PC-3 (cell line): ENCODE data around the gene PLA2G2A. TPM values are rescaled to one million over a fixed set of nuclear protein-coding genes. Genes with fewer than 3 reads are reported as not detected.

Source experiments
- ATAC-seq: fragments of 200-7000 bp; cut with Tn5 transposase; 2 replicates; pipeline ENCODE4 v1.9.1; 2020; ENCODE audit warnings: mild to moderate bottlenecking, moderate library complexity
- BruUV-seq: library from RNA; stranded (reverse); fragments of 400-500 nt; replicated peaks from 2 replicates; lab custom pipeline; 2021; lab: Mats Ljungman, UMichigan
- CTCF ChIA-PET: fragments of 300-600 bp; sonication (Branson Sonifier 250); formaldehyde crosslinking; loops from one replicate; lab custom pipeline; 2022; ENCODE audit warnings: antibody characterized with exemption; lab: Charles Lee
- POLR2A ChIA-PET: fragments of 300-600 bp; sonication (Branson Sonifier 250); formaldehyde crosslinking; loops from one replicate; lab custom pipeline; 2022; ENCODE audit warnings: antibody characterized with exemption; ENCODE audit not compliant: unreplicated experiment; lab: Charles Lee
- DNase-seq: peaks from one replicate; pipeline ENCODE4 v3.0.0-alpha.2; 2015
- H2AFZ ChIP-seq: fragments of 300-600 bp; sonication (generic); 2 replicates; pipeline ENCODE4 v1.6.0; 2016; ENCODE audit warnings: antibody characterized with exemption, low read length
- H3F3A ChIP-seq: fragments of 300-600 bp; sonication (generic); one replicate; pipeline ENCODE4 v1.6.0; 2017; ENCODE audit warnings: antibody characterized with exemption, low read length, control low read depth, mild to moderate bottlenecking; ENCODE audit not compliant: unreplicated experiment
- H3K27ac ChIP-seq: fragments of 300-600 bp; sonication (generic); 2 replicates; pipeline ENCODE4 v1.5.1; 2016; ENCODE audit warnings: mild to moderate bottlenecking, low read length
- H3K27me3 ChIP-seq: fragments of 300-600 bp; sonication (generic); 2 replicates; pipeline ENCODE4 v1.6.1; 2016; ENCODE audit warnings: low read length, mixed read lengths
- H3K36me3 ChIP-seq: fragments of 300-600 bp; sonication (generic); 2 replicates; pipeline ENCODE4 v1.6.1; 2016; ENCODE audit warnings: low read depth, mixed run types, low read length, mixed read lengths
- H3K4me1 ChIP-seq: fragments of 300-600 bp; sonication (generic); 2 replicates; pipeline ENCODE4 v1.5.1; 2016; ENCODE audit warnings: low read length; ENCODE audit not compliant: insufficient read depth
- H3K4me2 ChIP-seq: fragments of 300-600 bp; sonication (generic); 2 replicates; pipeline ENCODE4 v1.6.0; 2016; ENCODE audit warnings: low read length
- H3K4me3 ChIP-seq: fragments of 300-600 bp; sonication (generic); 2 replicates; pipeline ENCODE4 v1.5.1; 2016; ENCODE audit warnings: mild to moderate bottlenecking, low read length, mixed read lengths
- H3K79me2 ChIP-seq: fragments of 300-600 bp; sonication (generic); 2 replicates; pipeline ENCODE4 v1.6.1; 2017; ENCODE audit warnings: low read length, mixed read lengths
- H3K9ac ChIP-seq: fragments of 300-600 bp; sonication (generic); 2 replicates; pipeline ENCODE4 v1.6.0; 2016; ENCODE audit warnings: mild to moderate bottlenecking, low read length
- H3K9me2 ChIP-seq: fragments of 300-600 bp; sonication (generic); replicated peaks from 2 replicates; pipeline ENCODE4 v1.6.1; 2016; ENCODE audit warnings: mixed run types, low read length, mixed read lengths
- H3K9me3 ChIP-seq: fragments of 300-600 bp; sonication (generic); 2 replicates; pipeline ENCODE4 v1.6.1; 2016; ENCODE audit warnings: low read length, mixed read lengths
- H4K20me1 ChIP-seq: fragments of 300-600 bp; sonication (generic); 2 replicates; pipeline ENCODE4 v1.6.1; 2016; ENCODE audit warnings: low read length, mixed read lengths
- EZH2 ChIP-seq: fragments of 300-600 bp; sonication (generic); IDR thresholded peaks from one replicate; pipeline ENCODE4 v1.6.1; 2017; ENCODE audit warnings: antibody characterized with exemption, mild to moderate bottlenecking, low read length; ENCODE audit not compliant: unreplicated experiment
- EZH2phosphoT487 ChIP-seq: fragments of 300-600 bp; sonication (generic); IDR thresholded peaks from 2 replicates; pipeline ENCODE4 v1.6.1; 2018; ENCODE audit warnings: mild to moderate bottlenecking, antibody characterized with exemption, low read length, borderline replicate concordance
- intact Hi-C: fragments of 100-400 bp; cut with micrococcal nuclease; formaldehyde crosslinking; loops from 2 replicates; pipeline ENCODE4 v1.9.0; 2023
- total RNA-seq: library from RNA; depleted of rRNA; stranded (reverse); fragments of >200 nt; gene quantifications from 2 replicates; pipeline ENCODE4 v1.2.3, GENCODE V29; 2014; rRNA removed
- TF ChIP-seq, protein P1 (sequence below): fragments of 300-600 bp; sonication (generic); conservative IDR thresholded peaks from 2 replicates; pipeline ENCODE4 v1.5.1; 2017; ENCODE audit warnings: antibody characterized with exemption, low read depth, mild to moderate bottlenecking, low read length

Gene PLA2G2A
- total RNA-seq, 1 experiment from 2014 or later = not detected

DNA sequence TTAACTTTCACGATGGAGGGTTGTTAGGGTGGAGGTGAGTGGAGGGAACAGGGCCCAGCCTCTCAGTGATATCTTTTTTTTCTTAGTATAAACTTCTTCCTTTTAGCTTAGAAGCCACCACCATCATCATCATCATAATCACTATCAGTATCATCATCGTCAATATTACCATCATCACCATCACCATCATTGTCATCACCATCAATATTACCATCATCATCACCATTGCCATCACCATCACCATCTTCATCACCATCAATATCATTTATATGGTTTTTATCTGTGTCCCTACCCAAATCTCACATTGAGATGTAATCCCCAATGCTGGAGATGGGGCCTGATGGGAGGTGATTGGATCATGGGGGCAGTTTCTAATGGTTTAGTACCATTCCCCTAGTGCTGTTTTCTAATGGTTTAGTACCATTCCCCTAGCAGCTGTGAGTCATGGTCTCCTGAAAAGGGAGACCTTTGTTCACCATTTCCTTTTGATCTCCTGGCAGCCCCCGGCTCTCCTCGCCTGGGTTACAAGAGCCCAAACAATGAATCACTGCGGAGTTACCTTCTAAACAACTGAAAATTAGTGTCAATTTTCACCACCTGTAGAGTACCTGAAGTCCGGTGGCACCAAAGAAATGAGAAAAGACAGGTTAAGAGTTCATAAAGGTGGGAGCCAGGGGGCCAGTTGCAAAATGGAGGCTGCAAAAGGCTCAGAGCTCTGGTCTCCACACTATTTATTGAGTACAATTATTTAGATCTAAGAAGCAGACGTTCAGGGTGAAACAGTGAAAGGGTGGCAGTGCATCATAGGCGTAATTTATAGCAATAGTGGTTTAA is 52.9 kb downstream of the PLA2G2A start:
- H3K4me3 ChIP-seq = peak overlapping the region; percentile 31; the same call in 1 of the 2 replicates
- H3K79me2 ChIP-seq = no peaks in the 10 kb centered on the region
- H3K4me1 ChIP-seq = peaks cover 29% of the 10 kb centered on the region
- no peaks in the 10 kb centered on the region for H4K20me1 ChIP-seq
- no peaks in the 10 kb centered on the region for H3K9me2 ChIP-seq
- no TSS peak for BruUV-seq
- peak overlapping the region; percentile 95 for H3K27ac ChIP-seq
- no peaks in the 10 kb centered on the region for H3K36me3 ChIP-seq
- ChIA-PET POLR2A (no interaction called here), CTCF (interaction anchor here (0.7 kb wide), 1 partner anchor 9 kb away, joined by 3 read pairs; no protein-coding TSS in a partner anchor)
- H3F3A ChIP-seq = no peaks in the 10 kb centered on the region
- ATAC-seq (peak; percentile 38), DNase-seq (peak; percentile 90)
- intact Hi-C loops = no loop called here
- TF ChIP-seq, protein P1, sequence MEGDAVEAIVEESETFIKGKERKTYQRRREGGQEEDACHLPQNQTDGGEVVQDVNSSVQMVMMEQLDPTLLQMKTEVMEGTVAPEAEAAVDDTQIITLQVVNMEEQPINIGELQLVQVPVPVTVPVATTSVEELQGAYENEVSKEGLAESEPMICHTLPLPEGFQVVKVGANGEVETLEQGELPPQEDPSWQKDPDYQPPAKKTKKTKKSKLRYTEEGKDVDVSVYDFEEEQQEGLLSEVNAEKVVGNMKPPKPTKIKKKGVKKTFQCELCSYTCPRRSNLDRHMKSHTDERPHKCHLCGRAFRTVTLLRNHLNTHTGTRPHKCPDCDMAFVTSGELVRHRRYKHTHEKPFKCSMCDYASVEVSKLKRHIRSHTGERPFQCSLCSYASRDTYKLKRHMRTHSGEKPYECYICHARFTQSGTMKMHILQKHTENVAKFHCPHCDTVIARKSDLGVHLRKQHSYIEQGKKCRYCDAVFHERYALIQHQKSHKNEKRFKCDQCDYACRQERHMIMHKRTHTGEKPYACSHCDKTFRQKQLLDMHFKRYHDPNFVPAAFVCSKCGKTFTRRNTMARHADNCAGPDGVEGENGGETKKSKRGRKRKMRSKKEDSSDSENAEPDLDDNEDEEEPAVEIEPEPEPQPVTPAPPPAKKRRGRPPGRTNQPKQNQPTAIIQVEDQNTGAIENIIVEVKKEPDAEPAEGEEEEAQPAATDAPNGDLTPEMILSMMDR = no peak
- TF ChIP-seq EZH2phosphoT487 = no peak
- TF ChIP-seq EZH2 = no peak
- H3K4me2 ChIP-seq = peak overlapping the region; percentile 58
- H3K27me3 ChIP-seq = no peaks in the 10 kb centered on the region
- peak overlapping the region; percentile 75 for H3K9ac ChIP-seq
- H3K9me3 ChIP-seq = 0 out of 2 replicates have a peak, but pooled peaks cover 3% of the 10 kb centered on the region
- 0 out of 2 replicates have a peak overlapping the region, but pooled peaks have one; percentile 49 for H2AFZ ChIP-seq

Other genes with a start within 250 kb of the PLA2G2A start
- gene TMCO4, start 179.7 kb downstream of the PLA2G2A start, total RNA-seq = 16.0 and 19.7 TPM in 2 replicates
- 0.69 TPM in 1 of 2 replicates, not detected in the other for gene RNF186, start 164.3 kb downstream of the PLA2G2A start, total RNA-seq
- 9.7 and 9.9 TPM in 2 replicates for gene OTUD3, start 97.2 kb downstream of the PLA2G2A start, total RNA-seq
- gene PLA2G2E, start 56.0 kb downstream of the PLA2G2A start, total RNA-seq = not detected in 2 replicates
- not detected in 2 replicates for gene PLA2G5, start 90.6 kb upstream of the PLA2G2A start, total RNA-seq
- gene PLA2G2D, start 139.9 kb upstream of the PLA2G2A start, total RNA-seq = not detected in 2 replicates
- gene PLA2G2F, start 159.7 kb upstream of the PLA2G2A start, total RNA-seq = 0.18 TPM in 1 of 2 replicates, not detected in the other
- 0.12 TPM in 1 of 2 replicates, not detected in the other for gene UBXN10, start 206.5 kb upstream of the PLA2G2A start, total RNA-seq
- gene PLA2G2C, start 206.9 kb upstream of the PLA2G2A start, total RNA-seq = 0.12 TPM in 1 of 2 replicates, not detected in the other